Heart right ventricle (tissue), 16 donors: ENCODE data around the gene SLC36A1. TPM values are rescaled to one million over a fixed set of nuclear protein-coding genes. Genes with fewer than 3 reads are reported as not detected.
A peak's percentile ranks its signal among the peaks of the same experiment; 100 is the strongest.

Source experiments
- ATAC-seq, 8 donors: fragments of 200-7000 bp; cut with Tn5 transposase; one replicate each; pipeline ENCODE4 v1.9.1; 2020; ENCODE audit warnings: mild to moderate bottlenecking in 8 of 8, moderate library complexity in 8 of 8, moderate number of reproducible peaks in 1 of 8
- DNase-seq, 2 donors: peaks; one replicate each; pipeline ENCODE4 v3.0.0-alpha.2; 2020
- H3K27ac ChIP-seq, 10 donors: fragments of 200-600 bp; sonication (generic) in 2 of 10; one replicate each; pipeline versions ENCODE4 v1.5.0 to v1.8.0; 2020 to 2022; ENCODE audit warnings: mild to moderate bottlenecking in 3 of 10
- H3K27me3 ChIP-seq, 7 donors: fragments of 200-600 bp; one replicate each; pipeline ENCODE4 v1.8.0; 2021 to 2022; ENCODE audit warnings: mild to moderate bottlenecking in 2 of 7
- H3K36me3 ChIP-seq, 9 donors: fragments of 200-600 bp; sonication (generic) in 1 of 9; one replicate each; pipeline versions ENCODE4 v1.5.0 to v1.8.0; 2020 to 2022; ENCODE audit warnings: mild to moderate bottlenecking in 2 of 9
- H3K4me1 ChIP-seq, 9 donors: fragments of 200-600 bp; sonication (generic) in 1 of 9; one replicate each; pipeline versions ENCODE4 v1.5.0 to v1.8.0; 2020 to 2022; ENCODE audit warnings: mild to moderate bottlenecking in 4 of 9
- H3K4me3 ChIP-seq, 10 donors: fragments of 200-600 bp; sonication (generic) in 2 of 10; one replicate each; pipeline versions ENCODE4 v1.5.0 to v1.8.0; 2020 to 2022; ENCODE audit warnings: mild to moderate bottlenecking in 7 of 10, moderate library complexity in 2 of 10
- H3K9me3 ChIP-seq, 11 donors: fragments of 200-600 bp in 10 of 11; sonication (generic) in 2 of 11; one replicate each; pipeline versions ENCODE4 v1.5.0 to v1.8.0; 2013 to 2022; ENCODE audit warnings: mild to moderate bottlenecking in 2 of 11, control low read depth in 1 of 11, moderate library complexity in 1 of 11
- CTCF ChIP-seq, 9 donors: fragments of 200-600 bp; sonication (generic) in 2 of 9; IDR thresholded peaks; one replicate each; pipeline versions ENCODE4 v1.5.0 to v1.8.0; 2021 to 2022; ENCODE audit warnings: antibody characterized with exemption in 9 of 9, mild to moderate bottlenecking in 5 of 9, moderate library complexity in 1 of 9
- WGBS, 2 donors: extraction: QIAGEN DNeasy Blood & Tissue Kit; methylation state at CpG; one replicate each; pipeline ENCODE4 v1.1.7; 2013; ENCODE audit warnings: inconsistent platforms in 1 of 2; 5-methylcytosine and 5-hydroxymethylcytosine counted together
- intact Hi-C, 10 donors: fragments of 100-400 bp; cut with DNase I; formaldehyde crosslinking; loops; one replicate each; pipeline versions ENCODE4 v1.11.1 to v1.14.2; 2022
- polyA plus RNA-seq, 2 donors: library from polyadenylated mRNA; stranded (reverse); fragments of 200-250 nt; gene quantifications; one replicate each; pipeline ENCODE4 v1.2.3, GENCODE V29; 2013
- total RNA-seq, 10 donors: library from RNA; stranded (reverse); fragmentation: NEBNext Ultra II Directional in 3 of 10; extraction: Animal tissue kit (Norgen Biotek cat#: 25700) in 3 of 10; gene quantifications; one replicate each; pipeline versions ENCODE4 v1.2.1 to v1.2.4, GENCODE V29; 2021 to 2023
- donor health status: Arrhythmogenic right ventricular cardiomyopathy.
- donor health status: ischemic (EF 13 %, LVEDD 7.1; RV severe dilation, severe dysfunction).
- donor health status: healthy with polysubstance abuse.
- donor health status: DM: no; HTN: yes; CAD: no.
- donor health status: DM: no; HTN: no; CAD: no.
- donor health status: ischemic (EF 25% LVEDD 6.9; RV normal size, moderate dysfunction).
- donor health status: ischemic (EF 25% LVEDD 5.7; RV mildly dilated, moderate dysfunction).
- donor health status: healthy.
- donor health status: DM: yes; HTN: yes; CAD: no.
- donor health status: Ischemic cardiomyopathy.
- donor health status: ischemic (EF 35%, LVEDD 5.7; RV mildly dilated, moderate dysfunction).
- donor health status: nonischemic (EF 11% LVEDD 7.7; RV severe dilation, severe dysfunction).
- donor health status: DM: yes; HTN: yes; CAD: no.
- donor health status: PGD.
- donor health status: ischemic (EF 29% LVEDD 5.4; RV normal size, mild dysfunction).
- donor health status: nonischemic (EF 23%, LVEDD 6.1; RV moderate dilation, normal function).

Gene SLC36A1
- total and polyA plus RNA-seq, 12 donors, result 0.94 to 15.3 (median 2.6) TPM

DNA sequence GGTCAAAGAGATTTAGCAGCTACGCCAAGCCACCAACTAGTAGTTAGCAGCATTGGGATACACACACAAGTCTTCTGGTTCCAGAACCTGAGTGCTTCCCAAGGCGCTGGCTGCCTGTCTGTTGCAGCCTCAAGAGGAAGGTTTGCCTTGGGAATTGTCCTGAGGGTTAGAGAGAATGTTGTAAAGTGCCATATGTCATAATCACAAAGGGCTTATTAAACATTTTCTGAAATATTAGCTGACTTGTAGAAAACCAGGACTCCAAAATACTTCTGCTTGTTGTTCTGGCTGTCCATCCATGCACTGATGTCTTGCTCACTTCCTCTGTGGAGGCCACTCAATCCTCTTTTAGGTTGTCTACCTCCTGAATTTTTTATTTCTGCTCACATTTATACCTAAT is 46.3 kb downstream of the SLC36A1 start:
- Histone ChIP-seq H3K4me1 (peaks cover 0 to 36% (median 0%) of the 10 kb centered on the region in 9 donors), H3K27ac (peak overlapping the region in 1 of 10 donors; percentile 61), H3K9me3 (peaks cover 0 to 6% (median 0%) of the 10 kb centered on the region in 11 donors), H3K27me3 (no peaks in the 10 kb centered on the region), H3K4me3 (peak overlapping the region in 1 of 10 donors; percentile 26), H3K36me3 (peaks cover 0 to 22% (median 0%) of the 10 kb centered on the region in 9 donors)
- TF ChIP-seq CTCF (IDR thresholded peaks at IDR 0.05), result no peak
- DNase-seq (no peak), ATAC-seq (peak in 5 of 8 donors; percentile 24 to 46 (median 38))
- intact Hi-C loops, result no loop called here
- 83 to 92% methylated on average over 2 of the region's 2 CpGs for WGBS, 2 donors

DNA sequence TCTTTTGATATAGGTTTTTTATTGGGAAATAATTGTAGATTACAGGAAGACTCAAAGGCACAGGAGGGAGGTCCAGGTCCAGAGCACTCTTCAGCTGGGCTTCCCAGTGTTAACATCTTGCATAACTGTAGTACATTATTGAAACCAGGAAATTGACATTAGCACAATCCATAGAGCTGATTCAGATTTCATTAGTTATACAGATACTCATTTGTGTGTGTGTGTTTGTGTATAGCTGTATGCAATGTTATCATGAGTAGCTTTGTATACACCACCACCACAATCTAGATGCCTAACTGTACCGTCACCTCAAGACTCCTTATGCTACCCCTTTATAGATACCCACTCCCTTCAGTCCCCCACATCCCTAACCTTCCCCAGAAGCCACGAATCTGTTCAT is 47.9 kb downstream of the SLC36A1 start:
- H3K4me1 ChIP-seq, result peaks cover 0 to 48% (median 0%) of the 10 kb centered on the region in 9 donors
- TF ChIP-seq CTCF (IDR thresholded peaks at IDR 0.05), result no peak
- H3K36me3 ChIP-seq, result peaks cover 0 to 5% (median 0%) of the 10 kb centered on the region in 9 donors
- H3K9me3 ChIP-seq, result peaks cover 0 to 6% (median 0%) of the 10 kb centered on the region in 11 donors
- peak overlapping the region in 1 of 10 donors; percentile 61 for H3K27ac ChIP-seq
- H3K4me3 ChIP-seq, result peak overlapping the region in 1 of 10 donors; percentile 26
- intact Hi-C loops, result loop anchor here in 1 of 10 donors (5.0 kb wide), 1 partner anchor 43 kb away; no protein-coding TSS in a partner anchor
- DNase-seq (no peak), ATAC-seq (no peak)
- 92 to 93% methylated on average over 2 of the region's 2 CpGs for whole genome bisulfite sequencing, 2 donors
- no peaks in the 10 kb centered on the region for H3K27me3 ChIP-seq

DNA sequence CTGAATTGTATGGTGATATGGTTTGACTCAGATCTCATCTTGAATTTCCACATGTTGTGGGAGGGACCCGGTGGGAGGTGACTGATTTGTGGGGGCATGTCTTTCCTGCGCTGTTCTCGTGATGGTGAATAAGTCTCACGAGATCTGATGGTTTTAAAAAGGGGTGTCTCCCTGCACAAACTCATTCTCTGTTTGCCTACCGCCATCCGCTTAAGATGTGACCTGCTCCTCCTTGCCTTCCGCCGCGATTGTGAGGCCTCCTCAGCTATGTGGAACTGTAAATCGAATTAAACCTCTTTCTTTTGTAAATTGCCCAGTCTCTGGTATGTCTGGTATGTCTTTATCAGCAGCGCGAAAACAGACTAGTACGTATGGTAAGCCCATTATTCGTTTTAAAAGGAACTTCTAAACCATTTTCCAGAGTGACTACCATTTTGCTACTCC is 48.7 kb downstream of the SLC36A1 start:
- Histone ChIP-seq H3K4me3 (no peak overlapping the region), H3K9me3 (peaks cover 0 to 6% (median 0%) of the 10 kb centered on the region in 11 donors), H3K4me1 (peaks cover 0 to 47% (median 0%) of the 10 kb centered on the region in 9 donors), H3K36me3 (no peaks in the 10 kb centered on the region), H3K27me3 (no peaks in the 10 kb centered on the region), H3K27ac (no peak overlapping the region)
- no peak for TF ChIP-seq CTCF (IDR thresholded peaks at IDR 0.05)
- no peak for ATAC-seq
- DNase-seq, result no peak
- intact Hi-C loops, result loop anchor here in 1 of 10 donors (5.0 kb wide), 1 partner anchor 44 kb away; no protein-coding TSS in a partner anchor
- WGBS, 2 donors, result 61 to 64% methylated on average over 14 of the region's 14 CpGs

DNA sequence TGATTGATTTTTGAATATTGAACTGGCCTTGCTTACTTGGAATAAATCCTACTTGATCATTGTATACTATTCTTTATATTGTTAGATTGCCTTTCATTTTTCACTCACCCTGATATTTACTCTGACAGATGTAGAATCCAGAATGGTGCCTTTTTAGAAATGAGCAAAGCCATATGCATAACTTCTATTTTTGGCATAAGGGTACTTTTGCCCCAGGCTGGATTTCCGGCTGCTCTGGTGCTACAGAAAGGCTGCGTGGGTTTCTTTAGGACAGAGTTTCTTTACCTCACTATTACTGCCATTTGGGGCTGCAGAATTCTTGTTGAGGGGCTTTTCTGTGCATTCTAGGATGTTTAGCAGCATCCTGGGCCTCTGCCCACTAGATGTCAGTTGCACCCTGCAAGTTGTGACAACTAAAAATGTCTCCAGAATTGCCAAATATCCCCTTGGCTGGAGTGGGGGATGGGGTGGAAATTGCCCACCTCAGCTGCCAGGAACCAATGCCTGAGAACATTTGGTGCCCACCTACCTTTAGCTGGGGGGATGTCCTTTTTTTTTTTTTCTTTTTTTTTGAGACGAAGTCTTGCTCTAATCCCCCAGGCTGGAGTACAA is 50.1 kb downstream of the SLC36A1 start:
- ATAC-seq (no peak), DNase-seq (no peak)
- Histone ChIP-seq H3K27ac (no peak overlapping the region), H3K27me3 (no peaks in the 10 kb centered on the region), H3K4me3 (no peak overlapping the region), H3K4me1 (peaks cover 0 to 34% (median 0%) of the 10 kb centered on the region in 9 donors), H3K9me3 (peaks cover 0 to 6% (median 0%) of the 10 kb centered on the region in 11 donors), H3K36me3 (no peaks in the 10 kb centered on the region)
- no peak for TF ChIP-seq CTCF (IDR thresholded peaks at IDR 0.05)
- intact Hi-C loops, result loop anchor here in 1 of 10 donors (5.0 kb wide), 1 partner anchor 45 kb away; no protein-coding TSS in a partner anchor
- WGBS, 2 donors, result 72 to 76% methylated on average over 3 of the region's 3 CpGs
